GM23248 (cell line): Measurements from ENCODE around the gene HSP90AB1. TPM values are rescaled to one million over a fixed set of nuclear protein-coding genes. Genes with fewer than 3 reads are reported as not detected.

ENCODE experiments used
- DNase-seq: peaks from one replicate; pipeline ENCODE4 v3.0.0-alpha.2; 2015
- H2AFZ ChIP-seq: fragments of 200-600 bp; sonication (generic); 2 replicates; pipeline ENCODE4 v1.6.1; 2016; ENCODE audit warnings: antibody characterized with exemption
- H3F3A ChIP-seq: fragments of 200-600 bp; sonication (generic); 2 replicates; pipeline ENCODE4 v1.6.1; 2016; ENCODE audit warnings: mild to moderate bottlenecking, antibody characterized with exemption, mixed run types; ENCODE audit not compliant: insufficient read depth
- H3K27ac ChIP-seq: fragments of 200-600 bp; sonication (generic); 2 replicates; pipeline ENCODE4 v1.5.1; 2016; ENCODE audit warnings: mild to moderate bottlenecking
- H3K27me3 ChIP-seq: fragments of 200-600 bp; sonication (generic); replicated peaks from 2 replicates; pipeline ENCODE4 v1.6.1; 2016; ENCODE audit warnings: mild to moderate bottlenecking; ENCODE audit not compliant: insufficient read depth
- H3K36me3 ChIP-seq: fragments of 200-600 bp; sonication (generic); 2 replicates; pipeline ENCODE4 v1.6.1; 2016; ENCODE audit warnings: low read depth, mild to moderate bottlenecking
- H3K4me1 ChIP-seq: fragments of 200-600 bp; sonication (generic); 2 replicates; pipeline ENCODE4 v1.6.1; 2016; ENCODE audit warnings: mild to moderate bottlenecking; ENCODE audit not compliant: insufficient read depth
- H3K4me2 ChIP-seq: fragments of 200-600 bp; sonication (generic); one replicate; pipeline ENCODE4 v1.6.1; 2016; ENCODE audit warnings: mild to moderate bottlenecking; ENCODE audit not compliant: unreplicated experiment
- H3K4me3 ChIP-seq: fragments of 200-600 bp; sonication (generic); 2 replicates; pipeline ENCODE4 v1.5.1; 2016; ENCODE audit warnings: mild to moderate bottlenecking
- H3K79me2 ChIP-seq: fragments of 200-600 bp; sonication (generic); 2 replicates; pipeline ENCODE4 v1.6.1; 2016; ENCODE audit warnings: mild to moderate bottlenecking; ENCODE audit not compliant: insufficient read depth
- H3K9ac ChIP-seq: fragments of 200-600 bp; sonication (generic); 2 replicates; pipeline ENCODE4 v1.6.1; 2016; ENCODE audit warnings: mild to moderate bottlenecking
- H3K9me2 ChIP-seq: fragments of 200-600 bp; sonication (generic); 2 replicates; pipeline ENCODE4 v1.6.1; 2016; ENCODE audit warnings: mixed run types, mild to moderate bottlenecking, moderate library complexity; ENCODE audit not compliant: insufficient read depth
- H3K9me3 ChIP-seq: fragments of 200-600 bp; sonication (generic); one replicate; pipeline ENCODE4 v1.6.1; 2017; ENCODE audit warnings: low read depth
- H4K20me1 ChIP-seq: fragments of 200-600 bp; sonication (generic); 2 replicates; pipeline ENCODE4 v1.6.0; 2016; ENCODE audit not compliant: insufficient read depth
- EZH2 ChIP-seq: fragments of 200-600 bp; sonication (generic); IDR thresholded peaks from 2 replicates; pipeline ENCODE4 v1.6.1; 2018; ENCODE audit warnings: antibody characterized with exemption, mild to moderate bottlenecking; ENCODE audit not compliant: insufficient read depth, poor library complexity, severe bottlenecking
- EZH2phosphoT487 ChIP-seq: fragments of 200-600 bp; sonication (generic); IDR thresholded peaks from 2 replicates; pipeline ENCODE4 v1.6.1; 2018; ENCODE audit warnings: antibody characterized with exemption, moderate library complexity, mild to moderate bottlenecking, low read depth; ENCODE audit not compliant: insufficient read depth
- WGBS, 2 experiments: methylation state at CpG; one replicate each; pipeline ENCODE4 v1.1.6; 2015 to 2017; ENCODE audit warnings: low lambda C conversion rate in 2 of 2, low coverage in 1 of 2; ENCODE audit errors: missing lambda C conversion rate in 2 of 2; 5-methylcytosine and 5-hydroxymethylcytosine counted together
- in situ Hi-C: fragments of 300-500 bp; cut with MboI; formaldehyde crosslinking; loops from 2 replicates; pipeline ENCODE4 v1.15.0; 2020
- polyA plus RNA-seq: library from polyadenylated mRNA; unstranded; fragments of >200 nt; fragmentation: Nextera tagmentation; extraction: Ambion mirVana; gene quantifications from 2 replicates; pipeline ENCODE4 v1.2.1, GENCODE V29; 2016
- total RNA-seq: library from RNA; depleted of rRNA; stranded (reverse); fragments of >200 nt; shearing (Covaris generic); gene quantifications from 2 replicates; pipeline ENCODE4 v1.2.3, GENCODE V29; 2014

Gene HSP90AB1
- total and polyA plus RNA-seq, 2 experiments from 2014 or later: 392 to 732 TPM

- Histone ChIP-seq H3K4me1 (peaks cover 20% of the 10 kb centered on the region), H3K4me3 (peak within 1 kb of the TSS; percentile 87), H3K9me3 (no peaks in the 10 kb centered on the region), H2AFZ (peak within 1 kb of the TSS; percentile 79), H3K4me2 (peak within 1 kb of the TSS; percentile 88), H3F3A (no peaks in the 10 kb centered on the region), H3K27ac (peak within 1 kb of the TSS; percentile 45), H3K9me2 (no peaks in the 10 kb centered on the region), H3K36me3 (no peaks in the 10 kb centered on the region), H4K20me1 (no peaks in the 10 kb centered on the region), H3K79me2 (peaks cover 23% of the 10 kb centered on the region), H3K27me3 (peaks cover 20% of the 10 kb centered on the region), H3K9ac (peak within 1 kb of the TSS; percentile 81)
- in situ Hi-C loops: no loop called here
- 1 to 3% methylated on average over 19 to 37 of the region's 72 CpGs for WGBS, 2 experiments
- peak; percentile 98 for DNase-seq
- no peak for TF ChIP-seq EZH2phosphoT487
These were observed 18.3 kb downstream of the HSP90AB1 start, which contains the start of gene NFKBIE for GRCh38 chr6:44265007-44265721. Gene NFKBIE (minus strand): TSS chr6:44265551. CDS start chr6:44265346, 205 bp downstream.

GRCh38 chr6:44265722-44266233 is 18.9 kb downstream of the HSP90AB1 start:
- Histone ChIP-seq H3K4me3 (peak overlapping the region; percentile 87), H3K9me3 (no peaks in the 10 kb centered on the region), H2AFZ (no peak overlapping the region), H3K27ac (no peak overlapping the region), H4K20me1 (no peaks in the 10 kb centered on the region), H3K36me3 (no peaks in the 10 kb centered on the region), H3K4me1 (peaks cover 20% of the 10 kb centered on the region), H3K9me2 (no peaks in the 10 kb centered on the region), H3K27me3 (peaks cover 20% of the 10 kb centered on the region), H3F3A (no peaks in the 10 kb centered on the region), H3K79me2 (peaks cover 23% of the 10 kb centered on the region), H3K4me2 (peak overlapping the region; percentile 6), H3K9ac (no peak overlapping the region)
- WGBS, 2 experiments: 67% methylated on average over 17 of the region's 17 CpGs
- no peak for TF ChIP-seq EZH2
- TF ChIP-seq EZH2phosphoT487: no peak
- in situ Hi-C loops: no loop called here
- DNase-seq: no peak

- WGBS, 2 experiments: 63 to 73% methylated on average over 3 of the region's 3 CpGs
- DNase-seq: no peak
- in situ Hi-C loops: no loop called here
These were observed 19.4 kb downstream of the HSP90AB1 start for GRCh38 chr6:44266347-44266746.

GRCh38 chr6:44267252-44267651 is 20.4 kb downstream of the HSP90AB1 start:
- no peaks in the 10 kb centered on the region for H3F3A ChIP-seq
- no peak for TF ChIP-seq EZH2phosphoT487
- TF ChIP-seq EZH2: no peak
- 19 to 28% methylated on average over 10 of the region's 10 CpGs for WGBS, 2 experiments
- H3K9ac ChIP-seq: no peak overlapping the region
- no peak overlapping the region for H3K27ac ChIP-seq
- no peaks in the 10 kb centered on the region for H3K9me3 ChIP-seq
- DNase-seq: peak; percentile 34
- H3K36me3 ChIP-seq: no peaks in the 10 kb centered on the region
- no peak overlapping the region for H2AFZ ChIP-seq
- peaks cover 20% of the 10 kb centered on the region for H3K4me1 ChIP-seq
- H3K79me2 ChIP-seq: peaks cover 23% of the 10 kb centered on the region
- no peak overlapping the region for H3K4me2 ChIP-seq
- H3K4me3 ChIP-seq: no peak overlapping the region
- no peaks in the 10 kb centered on the region for H3K9me2 ChIP-seq
- in situ Hi-C loops: no loop called here
- peaks cover 25% of the 10 kb centered on the region for H3K27me3 ChIP-seq
- no peaks in the 10 kb centered on the region for H4K20me1 ChIP-seq

More at GRCh38 chr6:44266347-44266746, 19.4 kb downstream of the HSP90AB1 start:
- no peaks in the 10 kb centered on the region for H3K36me3 ChIP-seq
- no peak overlapping the region for H3K4me3 ChIP-seq
- H4K20me1 ChIP-seq: no peaks in the 10 kb centered on the region
- no peaks in the 10 kb centered on the region for H3F3A ChIP-seq
- H3K27ac ChIP-seq: no peak overlapping the region
- H3K9me3 ChIP-seq: no peaks in the 10 kb centered on the region
- no peak overlapping the region for H3K9ac ChIP-seq
- H2AFZ ChIP-seq: no peak overlapping the region
- peaks cover 23% of the 10 kb centered on the region for H3K79me2 ChIP-seq
- H3K9me2 ChIP-seq: no peaks in the 10 kb centered on the region
- H3K27me3 ChIP-seq: peaks cover 20% of the 10 kb centered on the region
- H3K4me2 ChIP-seq: no peak overlapping the region
- peaks cover 20% of the 10 kb centered on the region for H3K4me1 ChIP-seq
- TF ChIP-seq EZH2phosphoT487 (no peak), EZH2 (no peak)
